ENCODE data around the gene ZAR1.

The ZAR1 gene

GRCh38 chr4:48504026-48504330 lies 13.9 kb downstream of the ZAR1 start:
- H3K9me3 Mint-ChIP-seq: no peaks in the 10 kb centered on the region
- no peak overlapping the region for H3K4me3 Mint-ChIP-seq
- ATAC-seq: no peak
- DNase-seq (ENCODE audit: low spot score in 2 of 2): no peak
- H3K4me1 Mint-ChIP-seq: peaks cover 7% of the 10 kb centered on the region
- H3K36me3 Mint-ChIP-seq: peaks cover 65% of the 10 kb centered on the region
- no peak overlapping the region for H3K27ac Mint-ChIP-seq

- ATAC-seq (no peak), DNase-seq (ENCODE audit: low spot score in 2 of 2) (no peak)
- Mint-ChIP-seq H3K4me1 (peaks cover 3% of the 10 kb centered on the region), H3K4me3 (no peak overlapping the region), H3K36me3 (peaks cover 65% of the 10 kb centered on the region), H3K9me3 (no peaks in the 10 kb centered on the region), H3K27ac (no peak overlapping the region)
Observed at GRCh38 chr4:48504352-48504751, 14.3 kb downstream of the ZAR1 start.

GRCh38 chr4:48506716-48507115 lies 16.7 kb downstream of the ZAR1 start:
- H3K4me1 Mint-ChIP-seq: no peaks in the 10 kb centered on the region

GRCh38 chr4:48509543-48509942 lies 19.5 kb downstream of the ZAR1 start:
- Mint-ChIP-seq H3K4me3 (no peak overlapping the region), H3K4me1 (no peaks in the 10 kb centered on the region), H3K27ac (no peak overlapping the region), H3K36me3 (peaks cover 84% of the 10 kb centered on the region), H3K9me3 (no peaks in the 10 kb centered on the region)
- ATAC-seq: no peak
- no peak for DNase-seq (ENCODE audit: low spot score in 2 of 2)

More at GRCh38 chr4:48506716-48507115, 16.7 kb downstream of the ZAR1 start:
- no peak for DNase-seq (ENCODE audit: low spot score in 2 of 2)
- Mint-ChIP-seq H3K27ac (no peak overlapping the region), H3K4me3 (no peak overlapping the region), H3K9me3 (no peaks in the 10 kb centered on the region), H3K36me3 (peaks cover 62% of the 10 kb centered on the region)
- no peak for ATAC-seq

- no peak for ATAC-seq
- no peak for DNase-seq (ENCODE audit: low spot score in 2 of 2)
- Mint-ChIP-seq H3K27ac (peak overlapping the region; percentile 30), H3K36me3 (peaks cover 88% of the 10 kb centered on the region), H3K9me3 (no peaks in the 10 kb centered on the region), H3K4me3 (no peak overlapping the region), H3K4me1 (no peaks in the 10 kb centered on the region)
Observed at GRCh38 chr4:48518143-48518542, 28.1 kb downstream of the ZAR1 start.

GRCh38 chr4:48526406-48526805 lies 36.4 kb downstream of the ZAR1 start:
- ATAC-seq (no peak), DNase-seq (ENCODE audit: low spot score in 2 of 2) (no peak)
- Mint-ChIP-seq H3K4me1 (no peaks in the 10 kb centered on the region), H3K36me3 (peaks cover 99% of the 10 kb centered on the region), H3K9me3 (no peaks in the 10 kb centered on the region), H3K27ac (no peak overlapping the region), H3K4me3 (no peak overlapping the region)

GRCh38 chr4:48538358-48538757 lies 48.3 kb downstream of the ZAR1 start:
- Mint-ChIP-seq H3K36me3 (peaks cover 89% of the 10 kb centered on the region), H3K4me1 (no peaks in the 10 kb centered on the region), H3K27ac (no peak overlapping the region), H3K4me3 (no peak overlapping the region), H3K9me3 (no peaks in the 10 kb centered on the region)
- DNase-seq (ENCODE audit: low spot score in 2 of 2) (no peak), ATAC-seq (no peak)

GRCh38 chr4:48539597-48539996 lies 49.5 kb downstream of the ZAR1 start:
- no peaks in the 10 kb centered on the region for H3K4me1 Mint-ChIP-seq
- ATAC-seq (no peak), DNase-seq (ENCODE audit: low spot score in 2 of 2) (no peak)
- H3K4me3 Mint-ChIP-seq: no peak overlapping the region
- H3K36me3 Mint-ChIP-seq: peaks cover 89% of the 10 kb centered on the region
- H3K27ac Mint-ChIP-seq: no peak overlapping the region
- no peaks in the 10 kb centered on the region for H3K9me3 Mint-ChIP-seq

- Mint-ChIP-seq H3K9me3 (no peaks in the 10 kb centered on the region), H3K4me1 (no peaks in the 10 kb centered on the region), H3K27ac (no peak overlapping the region), H3K36me3 (peaks cover 90% of the 10 kb centered on the region), H3K4me3 (no peak overlapping the region)
- DNase-seq (ENCODE audit: low spot score in 2 of 2): no peak
- no peak for ATAC-seq
Observed at GRCh38 chr4:48542888-48543287, 52.8 kb downstream of the ZAR1 start.

GRCh38 chr4:48543796-48544195 lies 53.7 kb downstream of the ZAR1 start:
- Mint-ChIP-seq H3K36me3 (peaks cover 94% of the 10 kb centered on the region), H3K27ac (no peak overlapping the region), H3K4me3 (no peak overlapping the region), H3K4me1 (peaks cover 6% of the 10 kb centered on the region), H3K9me3 (no peaks in the 10 kb centered on the region)
- ATAC-seq (no peak), DNase-seq (ENCODE audit: low spot score in 2 of 2) (no peak)
